Sigmoid colon (tissue), 7 donors: ENCODE results near the gene GHRHR. TPM values are rescaled to one million over a fixed set of nuclear protein-coding genes. Genes with fewer than 3 reads are reported as not detected.
A peak's percentile ranks its signal among the peaks of the same experiment; 100 is the strongest.

ENCODE experiments used
- DNase-seq: peaks from one replicate; pipeline ENCODE4 v3.0.0-alpha.2; 2019
- H3K27ac ChIP-seq, 4 donors: fragments of 200-600 bp; sonication (generic); one replicate each; pipeline ENCODE4 v1.5.1; 2016 to 2019; ENCODE audit warnings: mild to moderate bottlenecking in 1 of 4
- H3K27me3 ChIP-seq, 3 donors: fragments of 200-600 bp; sonication (generic); one replicate each; pipeline ENCODE4 v1.5.1; 2019; ENCODE audit warnings: mild to moderate bottlenecking in 1 of 3
- H3K36me3 ChIP-seq, 4 donors: fragments of 200-600 bp; sonication (generic); one replicate each; pipeline ENCODE4 v1.5.1; 2016 to 2019
- H3K4me1 ChIP-seq, 4 donors: fragments of 200-600 bp; sonication (generic); one replicate each; pipeline ENCODE4 v1.5.1; 2017 to 2019
- H3K4me3 ChIP-seq, 4 donors: fragments of 200-600 bp; sonication (generic); one replicate each; pipeline ENCODE4 v1.5.1; 2017 to 2019; ENCODE audit warnings: mild to moderate bottlenecking in 2 of 4, moderate library complexity in 1 of 4
- H3K9me3 ChIP-seq, 4 donors: fragments of 200-600 bp in 3 of 4; sonication (generic) in 3 of 4; one replicate each; pipeline versions ENCODE4 v1.5.1 to v1.6.1; 2013 to 2019
- CTCF ChIP-seq, 4 experiments: fragments of 450-650 bp in 3 of 4; fragments of 200-600 bp in 1 of 4; IDR thresholded peaks; one replicate each; pipeline ENCODE4 v1.5.1; 2016 to 2019; ENCODE audit warnings: antibody characterized with exemption in 4 of 4, mild to moderate bottlenecking in 3 of 4, moderate library complexity in 2 of 4
- EP300 ChIP-seq, 4 donors: sonication (generic); formaldehyde crosslinking; IDR thresholded peaks; one replicate each; pipeline ENCODE4 v1.6.1; 2017; ENCODE audit warnings: antibody characterized with exemption in 4 of 4
- POLR2A ChIP-seq, 2 donors: fragments of 450-650 bp; IDR thresholded peaks; one replicate each; pipeline ENCODE4 v1.6.1; 2016; ENCODE audit warnings: antibody characterized with exemption in 2 of 2, mild to moderate bottlenecking in 2 of 2, moderate library complexity in 2 of 2
- POLR2AphosphoS5 ChIP-seq, 4 donors: sonication (generic); formaldehyde crosslinking; IDR thresholded peaks; one replicate each; pipeline ENCODE4 v1.6.1; 2017; ENCODE audit warnings: antibody characterized with exemption in 4 of 4
- WGBS, 2 donors: extraction: QIAGEN DNeasy Blood & Tissue Kit; methylation state at CpG; one replicate each; pipeline ENCODE4 v1.1.7; 2013; 5-methylcytosine and 5-hydroxymethylcytosine counted together
- intact Hi-C: fragments of 100-400 bp; cut with DNase I; formaldehyde crosslinking; loops from one replicate; pipeline ENCODE4 v1.15.1; 2023
- polyA plus RNA-seq, 3 donors: library from polyadenylated mRNA; stranded (reverse); fragments of 200-250 nt; gene quantifications; one replicate each; pipeline ENCODE4 v1.2.3, GENCODE V29; 2013
- total RNA-seq, 4 donors: library from RNA; depleted of rRNA; stranded (reverse); fragments of >200 nt; gene quantifications; one replicate each; pipeline ENCODE4 v1.1.0, GENCODE V29; 2016
- donor health status: healthy with polysubstance abuse.
- donor health status: Bipolar disorder and iron deficiency.
- donor health status: healthy.

Gene GHRHR
- total and polyA plus RNA-seq, 7 donors: not detected

GRCh38 chr7:30992414-30992813, 28.7 kb downstream of the GHRHR start:
- H3K27me3 ChIP-seq: no peaks in the 10 kb centered on the region
- H3K9me3 ChIP-seq: no peaks in the 10 kb centered on the region
- H3K27ac ChIP-seq: no peak overlapping the region
- H3K4me3 ChIP-seq: no peak overlapping the region
- H3K4me1 ChIP-seq: peaks cover 0 to 10% (median 4%) of the 10 kb centered on the region in 4 donors
- no peaks in the 10 kb centered on the region for H3K36me3 ChIP-seq
- WGBS, 2 donors: 82 to 88% methylated on average over 18 of the region's 18 CpGs
- intact Hi-C loops: no loop called here
- no peak for TF ChIP-seq EP300 (IDR thresholded peaks at IDR 0.05)
- no peak for TF ChIP-seq CTCF (IDR thresholded peaks at IDR 0.05)
- TF ChIP-seq POLR2A (IDR thresholded peaks at IDR 0.05): no peak
- no peak for TF ChIP-seq POLR2AphosphoS5 (IDR thresholded peaks at IDR 0.05)
- no peak for DNase-seq

DNA sequence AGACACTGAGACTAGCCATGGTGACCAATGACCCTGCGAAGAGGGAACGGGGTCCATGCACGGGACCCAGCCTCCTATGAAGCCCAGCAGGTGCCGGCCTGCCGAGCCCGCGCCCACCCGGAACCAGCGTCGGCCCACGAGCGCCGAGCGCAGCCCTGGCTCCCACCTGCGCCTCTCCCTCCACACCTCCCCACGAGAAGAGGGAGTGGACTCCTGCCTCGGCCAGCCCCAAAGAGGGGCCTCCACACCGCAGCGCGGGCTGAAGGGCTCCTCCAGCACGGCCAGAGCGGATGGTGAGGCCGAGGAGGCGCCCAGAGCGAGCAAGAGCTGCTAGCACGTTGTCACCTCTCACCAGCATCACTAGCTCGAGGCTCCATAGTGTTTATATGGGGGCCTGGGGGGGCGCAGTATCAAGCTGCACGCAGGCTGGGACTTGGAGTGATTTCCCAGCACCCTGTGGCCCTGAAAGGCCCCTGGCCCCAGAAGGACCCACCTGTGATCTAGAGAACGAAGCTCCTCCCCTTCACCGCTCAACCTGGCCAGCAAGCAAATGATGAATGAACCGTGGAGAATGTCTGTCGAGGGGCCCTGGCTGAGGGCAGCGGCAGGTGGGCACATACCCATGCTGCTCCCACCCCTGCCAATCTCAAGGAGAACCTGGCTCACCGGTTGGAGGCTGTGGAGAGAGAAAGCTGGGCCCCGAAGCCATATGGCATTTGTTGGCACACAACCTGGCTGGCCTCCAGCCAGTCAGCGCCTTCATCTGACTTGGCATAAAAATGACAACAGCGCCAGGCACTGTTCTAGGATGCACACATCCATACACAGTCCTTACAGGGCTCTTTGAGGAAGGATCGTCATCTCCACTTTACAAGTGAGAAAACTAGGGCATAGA, 30.7 kb downstream of the GHRHR start:
- Histone ChIP-seq H3K27me3 (no peaks in the 10 kb centered on the region), H3K4me1 (no peaks in the 10 kb centered on the region), H3K9me3 (no peaks in the 10 kb centered on the region), H3K36me3 (no peaks in the 10 kb centered on the region), H3K4me3 (no peak overlapping the region), H3K27ac (no peak overlapping the region)
- intact Hi-C loops: no loop called here
- DNase-seq: no peak
- 95% methylated on average over 39 of the region's 39 CpGs for WGBS, 2 donors
- TF ChIP-seq POLR2A (IDR thresholded peaks at IDR 0.05) (no peak), CTCF (IDR thresholded peaks at IDR 0.05) (no peak), EP300 (IDR thresholded peaks at IDR 0.05) (no peak), POLR2AphosphoS5 (IDR thresholded peaks at IDR 0.05) (no peak)

GRCh38 chr7:30995536-30995935, 31.8 kb downstream of the GHRHR start:
- no peak overlapping the region for H3K27ac ChIP-seq
- H3K36me3 ChIP-seq: no peaks in the 10 kb centered on the region
- H3K9me3 ChIP-seq: no peaks in the 10 kb centered on the region
- intact Hi-C loops: no loop called here
- H3K27me3 ChIP-seq: no peaks in the 10 kb centered on the region
- WGBS, 2 donors: 87 to 91% methylated on average over 7 of the region's 7 CpGs
- H3K4me1 ChIP-seq: no peaks in the 10 kb centered on the region
- H3K4me3 ChIP-seq: no peak overlapping the region
- no peak for DNase-seq
- no peak for TF ChIP-seq EP300 (IDR thresholded peaks at IDR 0.05)
- TF ChIP-seq CTCF (IDR thresholded peaks at IDR 0.05): no peak

DNA sequence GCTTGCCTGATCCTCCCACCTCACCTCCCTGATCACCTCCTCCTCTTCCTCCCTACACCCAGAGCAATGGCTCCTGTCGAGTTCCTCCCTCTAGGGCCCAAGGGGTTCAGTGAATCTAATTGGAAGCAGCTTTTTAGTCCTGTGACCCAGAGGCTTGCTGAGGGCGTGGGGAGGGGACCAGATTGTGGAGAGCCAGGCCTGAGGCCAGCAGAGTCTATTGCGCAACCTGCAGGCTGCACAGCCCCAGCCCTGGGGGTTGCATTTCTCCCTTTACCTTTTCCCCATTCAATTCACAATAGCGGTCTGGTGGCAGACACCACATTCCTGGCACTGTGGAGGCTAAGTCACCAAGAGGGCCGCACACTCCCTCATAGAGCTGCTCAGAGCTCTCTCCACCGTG, 32.5 kb downstream of the GHRHR start:
- intact Hi-C loops: no loop called here
- Histone ChIP-seq H3K27me3 (no peaks in the 10 kb centered on the region), H3K4me3 (no peak overlapping the region), H3K9me3 (no peaks in the 10 kb centered on the region), H3K36me3 (no peaks in the 10 kb centered on the region), H3K27ac (no peak overlapping the region), H3K4me1 (no peaks in the 10 kb centered on the region)
- 82 to 85% methylated on average over 6 of the region's 6 CpGs for whole genome bisulfite sequencing, 2 donors
- TF ChIP-seq EP300 (IDR thresholded peaks at IDR 0.05): no peak
- no peak for TF ChIP-seq CTCF (IDR thresholded peaks at IDR 0.05)
- no peak for TF ChIP-seq POLR2A (IDR thresholded peaks at IDR 0.05)
- no peak for TF ChIP-seq POLR2AphosphoS5 (IDR thresholded peaks at IDR 0.05)
- DNase-seq: peak; percentile 76
